Neural cell (in vitro differentiated cells): ENCODE data around the gene APOD. TPM values are rescaled to one million over a fixed set of nuclear protein-coding genes. Genes with fewer than 3 reads are reported as not detected.

Source experiments
- H2AFZ ChIP-seq: fragments of 200-600, 300-800 bp; sonication (generic), shearing (Covaris generic); 2 replicates; pipeline ENCODE4 v1.6.0; 2014; ENCODE audit warnings: low read depth, mild to moderate bottlenecking, antibody characterized with exemption, low read length, moderate library complexity
- H3F3A ChIP-seq: fragments of 200-600 bp; shearing (Covaris generic); 2 replicates; pipeline ENCODE4 v1.6.1; 2016; ENCODE audit warnings: mild to moderate bottlenecking, moderate library complexity, mixed read lengths, antibody characterized with exemption, low read length; ENCODE audit not compliant: insufficient read depth, poor library complexity, severe bottlenecking
- H3K27ac ChIP-seq: fragments of 200-600, 300-800 bp; sonication (generic), shearing (Covaris generic); 2 replicates; pipeline ENCODE4 v1.5.1; 2014; ENCODE audit warnings: mild to moderate bottlenecking, low read length, moderate library complexity
- H3K27me3 ChIP-seq: fragments of 300-800, 200-600 bp; sonication (generic), shearing (Covaris generic); 2 replicates; pipeline ENCODE4 v1.6.0; 2014; ENCODE audit warnings: mild to moderate bottlenecking, low read depth, low read length, moderate library complexity; ENCODE audit not compliant: insufficient read depth
- H3K36me3 ChIP-seq: fragments of 300-800, 200-600 bp; sonication (generic), shearing (Covaris generic); 2 replicates; pipeline ENCODE4 v1.5.1; 2014; ENCODE audit warnings: mild to moderate bottlenecking, antibody characterized with exemption, low read length, moderate library complexity; ENCODE audit not compliant: insufficient read depth
- H3K4me2 ChIP-seq: fragments of 300-800, 200-600 bp; sonication (generic), shearing (Covaris generic); 2 replicates; pipeline ENCODE4 v1.6.0; 2014; ENCODE audit warnings: mild to moderate bottlenecking, low read length
- H3K4me3 ChIP-seq: fragments of 300-800, 200-600 bp; sonication (generic), shearing (Covaris generic); 2 replicates; pipeline ENCODE4 v1.5.1; 2014; ENCODE audit warnings: mild to moderate bottlenecking, low read length, moderate library complexity
- H3K79me2 ChIP-seq: fragments of 200-600 bp; shearing (Covaris generic); replicated peaks from 2 replicates; pipeline ENCODE4 v1.6.0; 2014; ENCODE audit warnings: mild to moderate bottlenecking, low read length, moderate library complexity; ENCODE audit not compliant: insufficient read depth
- H3K9ac ChIP-seq: fragments of 300-800, 200-600 bp; sonication (generic), shearing (Covaris generic); 2 replicates; pipeline ENCODE4 v1.6.1; 2016; ENCODE audit warnings: mild to moderate bottlenecking, low read length, mixed read lengths
- H3K9me2 ChIP-seq: fragments of 200-600 bp; shearing (Covaris generic); 2 replicates; pipeline ENCODE4 v1.6.1; 2016; ENCODE audit warnings: mild to moderate bottlenecking, low read length, mixed read lengths; ENCODE audit not compliant: insufficient read depth
- H3K9me3 ChIP-seq: fragments of 200-600, 300-800 bp; sonication (generic), shearing (Covaris generic); 2 replicates; pipeline ENCODE4 v1.6.1; 2016; ENCODE audit warnings: mild to moderate bottlenecking, mixed run types, low read length, moderate library complexity, mixed read lengths
- H4K20me1 ChIP-seq: fragments of 200-600 bp; shearing (Covaris generic); 2 replicates; pipeline ENCODE4 v1.6.1; 2016; ENCODE audit warnings: mild to moderate bottlenecking, mixed run types; ENCODE audit not compliant: insufficient read depth
- EP300 ChIP-seq: fragments of 450-650 bp; conservative IDR thresholded peaks from 2 replicates; pipeline ENCODE4 v1.6.1; 2014; ENCODE audit warnings: antibody characterized with exemption, mild to moderate bottlenecking, moderate library complexity; ENCODE audit not compliant: poor library complexity, severe bottlenecking
- EZH2 ChIP-seq: fragments of 200-600, 300-800 bp; shearing (Covaris generic), sonication (generic); IDR thresholded peaks from 2 replicates; pipeline ENCODE4 v1.6.1; 2014; ENCODE audit warnings: antibody characterized with exemption, low read length, borderline replicate concordance, mild to moderate bottlenecking; ENCODE audit not compliant: insufficient read depth, poor library complexity, severe bottlenecking
- MXI1 ChIP-seq: fragments of 450-650 bp; conservative IDR thresholded peaks from 2 replicates; pipeline ENCODE4 v1.6.1; 2014; ENCODE audit warnings: antibody characterized with exemption, mild to moderate bottlenecking; ENCODE audit not compliant: poor library complexity, severe bottlenecking
- POLR2AphosphoS5 ChIP-seq: IDR thresholded peaks from 2 replicates; pipeline ENCODE4 v1.6.1; 2012
- RAD21 ChIP-seq: fragments of 450-650 bp; conservative IDR thresholded peaks from 2 replicates; pipeline ENCODE4 v1.6.1; 2014; ENCODE audit warnings: antibody characterized with exemption, mild to moderate bottlenecking, moderate library complexity
- REST ChIP-seq: IDR thresholded peaks from 2 replicates; pipeline ENCODE4 v1.6.1; 2012; ENCODE audit warnings: borderline replicate concordance
- SMC3 ChIP-seq: fragments of 450-650 bp; conservative IDR thresholded peaks from 2 replicates; pipeline ENCODE4 v1.6.1; 2014; ENCODE audit warnings: antibody characterized with exemption, mild to moderate bottlenecking, moderate library complexity; ENCODE audit not compliant: poor library complexity
- TAF1 ChIP-seq: IDR thresholded peaks from 2 replicates; pipeline ENCODE4 v1.6.1; 2012; ENCODE audit warnings: low read depth
- polyA plus RNA-seq: library from polyadenylated mRNA; depleted of rRNA; stranded (reverse); fragments of >200 nt; gene quantifications from 2 replicates; pipeline ENCODE4 v1.2.3, GENCODE V29; 2014
- TF ChIP-seq, protein P1 (sequence below): fragments of 450-650 bp; IDR thresholded peaks from 2 replicates; pipeline ENCODE4 v1.5.1; 2014; ENCODE audit warnings: antibody characterized with exemption, mild to moderate bottlenecking, moderate library complexity; ENCODE audit not compliant: poor library complexity, severe bottlenecking

APOD gene
- polyA plus RNA-seq, 1 donor from 2014 or later: not detected

DNA sequence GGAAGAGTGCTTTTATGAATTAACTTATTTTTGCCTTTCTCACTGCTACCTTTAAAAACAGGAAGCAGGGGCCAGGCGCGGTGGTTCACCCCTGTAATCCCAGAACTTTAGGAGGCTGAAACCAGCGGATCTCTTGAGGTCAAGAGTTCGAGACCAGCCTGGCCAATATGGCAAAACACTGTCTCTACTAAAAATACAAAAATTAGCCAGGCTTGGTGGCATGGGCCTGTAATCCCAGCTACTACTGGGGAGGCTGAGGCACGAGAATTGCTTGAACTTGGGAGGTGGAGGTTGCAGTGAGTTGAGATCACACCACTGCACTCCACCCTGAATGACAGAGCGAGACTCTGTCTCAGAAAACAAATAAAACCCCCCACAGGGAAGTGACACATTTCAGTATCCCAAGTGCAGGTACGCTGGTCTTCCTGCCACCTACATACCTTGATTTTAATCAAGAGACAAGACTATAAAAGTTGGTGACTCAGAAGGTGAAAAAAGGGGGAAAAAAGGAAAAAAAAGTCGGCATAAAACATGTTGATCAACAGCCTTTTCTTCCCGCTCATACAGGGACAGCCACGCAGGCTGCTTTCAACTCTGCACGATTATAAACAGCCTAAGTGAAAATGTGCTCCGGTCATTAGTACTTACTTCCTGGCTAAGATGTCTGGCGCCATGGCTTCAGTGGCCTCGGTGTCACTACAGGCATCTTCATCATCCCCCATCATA, 59.4 kb downstream of the APOD start:
- Histone ChIP-seq H3K4me3 (no peak overlapping the region), H3K9me2 (no peaks in the 10 kb centered on the region), H3K4me2 (no peak overlapping the region), H3K79me2 (no peaks in the 10 kb centered on the region), H3K27ac (no peak overlapping the region), H3K27me3 (no peaks in the 10 kb centered on the region), H3K36me3 (no peaks in the 10 kb centered on the region), H4K20me1 (no peaks in the 10 kb centered on the region), H3F3A (no peaks in the 10 kb centered on the region), H3K9me3 (no peaks in the 10 kb centered on the region), H3K9ac (no peak overlapping the region), H2AFZ (no peak overlapping the region)
- TF ChIP-seq, protein P1, sequence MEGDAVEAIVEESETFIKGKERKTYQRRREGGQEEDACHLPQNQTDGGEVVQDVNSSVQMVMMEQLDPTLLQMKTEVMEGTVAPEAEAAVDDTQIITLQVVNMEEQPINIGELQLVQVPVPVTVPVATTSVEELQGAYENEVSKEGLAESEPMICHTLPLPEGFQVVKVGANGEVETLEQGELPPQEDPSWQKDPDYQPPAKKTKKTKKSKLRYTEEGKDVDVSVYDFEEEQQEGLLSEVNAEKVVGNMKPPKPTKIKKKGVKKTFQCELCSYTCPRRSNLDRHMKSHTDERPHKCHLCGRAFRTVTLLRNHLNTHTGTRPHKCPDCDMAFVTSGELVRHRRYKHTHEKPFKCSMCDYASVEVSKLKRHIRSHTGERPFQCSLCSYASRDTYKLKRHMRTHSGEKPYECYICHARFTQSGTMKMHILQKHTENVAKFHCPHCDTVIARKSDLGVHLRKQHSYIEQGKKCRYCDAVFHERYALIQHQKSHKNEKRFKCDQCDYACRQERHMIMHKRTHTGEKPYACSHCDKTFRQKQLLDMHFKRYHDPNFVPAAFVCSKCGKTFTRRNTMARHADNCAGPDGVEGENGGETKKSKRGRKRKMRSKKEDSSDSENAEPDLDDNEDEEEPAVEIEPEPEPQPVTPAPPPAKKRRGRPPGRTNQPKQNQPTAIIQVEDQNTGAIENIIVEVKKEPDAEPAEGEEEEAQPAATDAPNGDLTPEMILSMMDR: no peak
- no peak for TF ChIP-seq EP300
- TF ChIP-seq REST: no peak
- no peak for TF ChIP-seq TAF1
- TF ChIP-seq POLR2AphosphoS5: no peak
- no peak for TF ChIP-seq MXI1
- no peak for TF ChIP-seq EZH2
- no peak for TF ChIP-seq SMC3
- TF ChIP-seq RAD21: no peak

- Histone ChIP-seq H3K36me3 (no peaks in the 10 kb centered on the region), H2AFZ (no peak overlapping the region), H3K9me3 (no peaks in the 10 kb centered on the region), H3K27me3 (no peaks in the 10 kb centered on the region), H3F3A (no peaks in the 10 kb centered on the region), H3K79me2 (no peaks in the 10 kb centered on the region), H3K4me2 (no peak overlapping the region), H3K9ac (no peak overlapping the region), H3K27ac (no peak overlapping the region), H3K4me3 (no peak overlapping the region), H4K20me1 (no peaks in the 10 kb centered on the region), H3K9me2 (no peaks in the 10 kb centered on the region)
- TF ChIP-seq TAF1: no peak
- TF ChIP-seq, protein P1: peak; percentile 86
- TF ChIP-seq EZH2: no peak
- TF ChIP-seq REST: no peak
- TF ChIP-seq EP300: no peak
- TF ChIP-seq POLR2AphosphoS5: no peak
- no peak for TF ChIP-seq MXI1
- peak; percentile 82 for TF ChIP-seq RAD21
- TF ChIP-seq SMC3: peak; percentile 87
These were observed 61.3 kb downstream of the APOD start for GRCh38 chr3:195522254-195523023.
